Trophoblast cell (in vitro differentiated cells and primary cell): Measurements from ENCODE around the gene SNX24.

Experiments
- DNase-seq, 2 donors: peaks; one replicate each; pipeline ENCODE4 v3.0.0-alpha.2; 2016
- H2AFZ ChIP-seq: 2 replicates; pipeline ENCODE4 v1.6.1; 2013; ENCODE audit warnings: low read length, moderate library complexity, mild to moderate bottlenecking; ENCODE audit not compliant: insufficient read depth, poor library complexity
- H2AK5ac ChIP-seq: 2 replicates; pipeline ENCODE4 v1.6.1; 2013; ENCODE audit warnings: mild to moderate bottlenecking, low read length
- H2BK120ac ChIP-seq: 2 replicates; pipeline ENCODE4 v1.6.1; 2013; ENCODE audit warnings: low read length, mild to moderate bottlenecking, moderate library complexity; ENCODE audit not compliant: insufficient read depth, poor library complexity
- H2BK12ac ChIP-seq: 2 replicates; pipeline ENCODE4 v1.6.1; 2013; ENCODE audit warnings: mild to moderate bottlenecking, low read length, moderate library complexity
- H2BK5ac ChIP-seq: 2 replicates; pipeline ENCODE4 v1.6.1; 2013; ENCODE audit warnings: low read length, low read depth, moderate library complexity, mild to moderate bottlenecking; ENCODE audit not compliant: poor library complexity
- H3K14ac ChIP-seq: 2 replicates; pipeline ENCODE4 v1.6.1; 2013; ENCODE audit warnings: mild to moderate bottlenecking, low read length
- H3K18ac ChIP-seq: 2 replicates; pipeline ENCODE4 v1.6.1; 2013; ENCODE audit warnings: mild to moderate bottlenecking, low read length
- H3K23ac ChIP-seq: 2 replicates; pipeline ENCODE4 v1.6.1; 2013; ENCODE audit warnings: low read length
- H3K27ac ChIP-seq: 2 replicates; pipeline ENCODE4 v1.5.1; 2013; ENCODE audit warnings: low read depth, mild to moderate bottlenecking, inconsistent platforms, low read length, moderate library complexity
- H3K27me3 ChIP-seq: 2 replicates; pipeline ENCODE4 v1.6.1; 2013; ENCODE audit warnings: inconsistent platforms, mild to moderate bottlenecking, low read length, moderate library complexity; ENCODE audit not compliant: insufficient read depth
- H3K36me3 ChIP-seq, 2 experiments: 1 replicate in 1 of 2; 2 replicates in 1 of 2; pipeline ENCODE4 v1.6.1; 2013; ENCODE audit warnings: low read length in 2 of 2, mild to moderate bottlenecking in 2 of 2, moderate library complexity in 1 of 2; ENCODE audit not compliant: insufficient read depth in 2 of 2, control insufficient read depth in 1 of 2
- H3K4ac ChIP-seq: 2 replicates; pipeline ENCODE4 v1.6.1; 2013; ENCODE audit warnings: low read depth, mild to moderate bottlenecking, low read length, moderate library complexity
- H3K4me1 ChIP-seq, 2 experiments: 1 replicate in 1 of 2; 2 replicates in 1 of 2; pipeline ENCODE4 v1.6.1; 2013; ENCODE audit warnings: low read length in 2 of 2, mild to moderate bottlenecking in 2 of 2, moderate library complexity in 1 of 2; ENCODE audit not compliant: insufficient read depth in 2 of 2, control insufficient read depth in 1 of 2
- H3K4me2 ChIP-seq: 2 replicates; pipeline ENCODE4 v1.6.1; 2013; ENCODE audit warnings: inconsistent platforms, mild to moderate bottlenecking, low read length, moderate library complexity
- H3K4me3 ChIP-seq: 2 replicates; pipeline ENCODE4 v1.5.1; 2013; ENCODE audit warnings: mild to moderate bottlenecking, low read depth, low read length, inconsistent platforms
- H3K79me1 ChIP-seq: one replicate; pipeline ENCODE4 v1.6.1; 2013; ENCODE audit warnings: low read length
- H3K79me2 ChIP-seq: 2 replicates; pipeline ENCODE4 v1.6.1; 2013; ENCODE audit warnings: low read length, mild to moderate bottlenecking; ENCODE audit not compliant: control insufficient read depth, insufficient read depth, poor library complexity
- H3K9ac ChIP-seq: 2 replicates; pipeline ENCODE4 v1.6.1; 2013; ENCODE audit warnings: mild to moderate bottlenecking, low read length
- H3K9me3 ChIP-seq: 2 replicates; pipeline ENCODE4 v1.6.1; 2013; ENCODE audit warnings: low read depth, mild to moderate bottlenecking, control low read depth, inconsistent platforms, low read length; ENCODE audit not compliant: insufficient read depth
- H4K12ac ChIP-seq: 2 replicates; pipeline ENCODE4 v1.6.1; 2013; ENCODE audit warnings: low read depth, mild to moderate bottlenecking, low read length, moderate library complexity
- H4K8ac ChIP-seq: 2 replicates; pipeline ENCODE4 v1.6.1; 2013; ENCODE audit warnings: low read depth, mild to moderate bottlenecking, low read length, moderate library complexity
- H4K91ac ChIP-seq: one replicate; pipeline ENCODE4 v1.6.1; 2013; ENCODE audit warnings: low read depth, mild to moderate bottlenecking, low read length, moderate library complexity
- WGBS: extraction: QIAGEN DNeasy Blood & Tissue Kit; methylation state at CpG from one replicate; pipeline ENCODE4 v1.1.7; 2013; ENCODE audit warnings: missing lambda C conversion rate; ENCODE audit not compliant: insufficient read length, insufficient coverage; ENCODE audit errors: extremely low coverage; 5-methylcytosine and 5-hydroxymethylcytosine counted together

Gene SNX24

DNA sequence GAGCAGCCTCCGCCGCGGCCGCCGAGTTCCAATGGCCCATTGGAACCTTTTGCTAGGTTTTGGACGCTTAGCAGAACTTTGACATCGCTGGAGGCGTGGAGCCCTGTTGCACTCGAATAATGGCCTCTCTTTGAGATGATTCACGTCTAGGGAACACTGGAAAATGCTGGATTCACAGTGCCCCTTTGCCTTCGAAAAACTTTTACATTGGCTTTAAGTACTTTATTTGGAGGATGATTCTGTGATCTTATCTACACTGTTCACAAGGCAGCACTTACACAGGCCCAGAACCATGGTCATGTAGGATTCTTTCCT lies 191.6 kb downstream of the SNX24 start:
- Histone ChIP-seq H3K27me3 (no peaks in the 10 kb centered on the region), H3K9me3 (no peaks in the 10 kb centered on the region), H3K18ac (peak overlapping the region; percentile 81), H3K27ac (peak overlapping the region; percentile 60), H2BK12ac (no peak overlapping the region), H4K91ac (peak overlapping the region; percentile 77), H3K14ac (peak overlapping the region; percentile 28), H3K4me1 (peaks cover 0 to 4% of the 10 kb centered on the region in 2 experiments), H2AFZ (peak overlapping the region; percentile 89), H2BK120ac (peak overlapping the region; percentile 59), H3K79me2 (peaks cover 10% of the 10 kb centered on the region), H4K12ac (peak overlapping the region; percentile 50), H3K9ac (peak overlapping the region; percentile 84), H3K23ac (no peak overlapping the region), H3K79me1 (peaks cover 14% of the 10 kb centered on the region), H3K4ac (peak overlapping the region; percentile 11), H3K36me3 (no peaks in the 10 kb centered on the region), H3K4me2 (peak overlapping the region; percentile 78), H2AK5ac (no peak overlapping the region), H4K8ac (peak overlapping the region; percentile 77), H3K4me3 (peak overlapping the region; percentile 92), H2BK5ac (peak overlapping the region; percentile 28)
- WGBS = no CpG with 5 or more reads among the region's 11 CpGs
- DNase-seq = peak in 1 of 2 donors; percentile 75

DNA sequence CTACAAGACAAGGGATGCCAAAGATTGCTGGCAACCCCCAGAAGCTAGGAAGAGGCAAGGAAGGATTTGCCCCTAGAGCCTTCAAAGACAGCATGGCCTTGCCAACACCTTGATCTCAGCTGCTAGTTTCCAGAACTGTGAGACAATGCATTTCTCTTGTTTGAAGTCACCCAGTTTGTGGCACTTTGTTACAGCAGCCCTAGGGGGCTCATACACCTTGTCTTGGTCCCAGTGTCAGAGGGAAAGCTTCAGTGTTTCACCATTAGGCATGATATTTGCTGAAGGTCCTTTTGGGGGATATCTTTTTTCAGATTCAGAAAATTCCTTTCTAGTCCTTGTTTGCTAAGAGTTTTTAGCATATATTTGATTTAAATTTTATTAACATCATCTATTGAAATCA lies 194.3 kb downstream of the SNX24 start:
- Histone ChIP-seq H4K91ac (no peak overlapping the region), H3K79me1 (peaks cover 14% of the 10 kb centered on the region), H3K14ac (no peak overlapping the region), H3K27ac (no peak overlapping the region), H3K79me2 (peaks cover 10% of the 10 kb centered on the region), H2AK5ac (no peak overlapping the region), H3K36me3 (no peaks in the 10 kb centered on the region), H2BK12ac (no peak overlapping the region), H3K9me3 (no peaks in the 10 kb centered on the region), H3K4me1 (peaks cover 0 to 4% of the 10 kb centered on the region in 2 experiments), H2AFZ (no peak overlapping the region), H3K18ac (no peak overlapping the region), H3K4ac (no peak overlapping the region), H3K23ac (no peak overlapping the region), H3K9ac (no peak overlapping the region), H4K12ac (no peak overlapping the region), H2BK120ac (no peak overlapping the region), H3K4me3 (no peak overlapping the region), H4K8ac (no peak overlapping the region), H2BK5ac (no peak overlapping the region), H3K4me2 (no peak overlapping the region), H3K27me3 (no peaks in the 10 kb centered on the region)
- DNase-seq = no peak

DNA sequence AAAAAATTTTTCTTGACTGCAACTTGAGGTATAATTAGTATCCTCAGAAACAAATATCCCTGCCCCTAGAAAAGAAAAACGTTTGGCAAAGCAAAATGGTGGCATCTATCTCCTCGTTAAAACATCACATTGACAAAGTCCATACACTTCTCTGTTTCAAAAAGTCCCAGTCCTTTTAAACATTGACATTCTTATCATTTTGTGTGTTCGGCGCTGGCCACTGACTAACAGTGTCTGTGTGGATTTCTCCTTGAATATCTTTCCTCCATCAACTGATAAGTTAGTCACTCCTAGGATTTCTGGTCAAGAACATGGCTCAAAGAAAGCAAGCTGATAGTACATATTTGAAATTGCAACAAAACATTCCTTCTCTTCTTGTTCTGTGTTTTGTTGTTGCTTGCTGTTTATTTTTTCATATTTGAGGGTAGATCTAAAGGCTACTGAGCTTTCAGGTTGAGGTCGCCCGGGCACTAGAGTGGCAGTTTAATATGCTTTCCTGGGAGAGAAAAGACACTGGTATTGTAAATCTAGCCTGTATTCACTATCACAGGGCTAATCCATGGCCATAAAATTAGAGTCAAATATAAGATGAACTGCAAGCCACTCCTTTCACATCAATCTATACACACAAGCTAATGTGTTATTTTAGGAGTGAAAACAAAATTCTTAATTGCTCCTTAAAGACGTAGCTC lies 199.7 kb downstream of the SNX24 start:
- Histone ChIP-seq H4K91ac (no peak overlapping the region), H2BK5ac (no peak overlapping the region), H2BK120ac (no peak overlapping the region), H3K4me2 (no peak overlapping the region), H3K18ac (no peak overlapping the region), H3K14ac (no peak overlapping the region), H4K8ac (no peak overlapping the region), H3K9ac (no peak overlapping the region), H3K4ac (no peak overlapping the region), H2AK5ac (no peak overlapping the region), H3K79me2 (no peaks in the 10 kb centered on the region), H4K12ac (no peak overlapping the region), H3K79me1 (peaks cover 2% of the 10 kb centered on the region), H3K23ac (no peak overlapping the region), H3K4me3 (no peak overlapping the region), H2AFZ (no peak overlapping the region), H3K36me3 (no peaks in the 10 kb centered on the region), H3K4me1 (peaks cover 0 to 5% of the 10 kb centered on the region in 2 experiments), H3K27ac (peak overlapping the region; percentile 44), H3K27me3 (no peaks in the 10 kb centered on the region), H3K9me3 (no peaks in the 10 kb centered on the region), H2BK12ac (no peak overlapping the region)
- WGBS = no CpG with 5 or more reads among the region's 7 CpGs
- peak; percentile 32 to 66 for DNase-seq

DNA sequence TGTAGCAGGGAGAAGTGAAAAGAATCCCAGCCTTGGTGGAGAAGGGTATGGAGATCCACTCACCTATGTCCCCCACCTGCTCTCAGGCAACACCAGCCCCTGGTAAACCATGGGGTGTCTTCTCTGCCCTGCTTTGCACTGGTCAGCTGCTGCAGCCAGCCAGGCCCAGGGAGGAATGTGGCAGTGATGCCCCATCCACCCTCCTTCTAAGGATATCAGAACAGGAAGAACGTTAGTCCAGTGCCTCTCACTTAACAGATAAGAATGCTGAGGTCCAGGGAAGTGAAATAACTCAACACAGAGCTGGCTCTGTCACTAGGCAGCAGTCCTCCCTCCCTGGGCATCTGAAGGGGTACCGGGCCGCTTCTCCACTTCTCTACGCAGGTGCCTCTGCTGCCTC lies 200.8 kb downstream of the SNX24 start:
- H2AFZ ChIP-seq = no peak overlapping the region
- H2BK5ac ChIP-seq = no peak overlapping the region
- no peak overlapping the region for H3K4ac ChIP-seq
- no peak overlapping the region for H2AK5ac ChIP-seq
- no peaks in the 10 kb centered on the region for H3K9me3 ChIP-seq
- no CpG with 5 or more reads among the region's 4 CpGs for WGBS
- H3K27ac ChIP-seq = no peak overlapping the region
- H3K4me1 ChIP-seq = peaks cover 0 to 5% of the 10 kb centered on the region in 2 experiments
- no peak for DNase-seq
- no peak overlapping the region for H3K23ac ChIP-seq
- no peak overlapping the region for H2BK120ac ChIP-seq
- H2BK12ac ChIP-seq = no peak overlapping the region
- no peak overlapping the region for H4K91ac ChIP-seq
- H3K4me2 ChIP-seq = no peak overlapping the region
- H3K79me1 ChIP-seq = peaks cover 2% of the 10 kb centered on the region
- H3K14ac ChIP-seq = no peak overlapping the region
- no peaks in the 10 kb centered on the region for H3K27me3 ChIP-seq
- no peak overlapping the region for H4K12ac ChIP-seq
- no peaks in the 10 kb centered on the region for H3K36me3 ChIP-seq
- H3K79me2 ChIP-seq = no peaks in the 10 kb centered on the region
- H3K18ac ChIP-seq = no peak overlapping the region
- no peak overlapping the region for H3K4me3 ChIP-seq
- H3K9ac ChIP-seq = no peak overlapping the region
- H4K8ac ChIP-seq = no peak overlapping the region
